ENCODE results near the gene CCDC89.
A peak's percentile ranks its signal among the peaks of the same experiment; 100 is the strongest.
"Not testable (repeated sequence)": the region's sequence is repeated elsewhere in the genome, so short reads cannot be mapped to it uniquely, and the experiment has no call there.

CCDC89 gene

DNA sequence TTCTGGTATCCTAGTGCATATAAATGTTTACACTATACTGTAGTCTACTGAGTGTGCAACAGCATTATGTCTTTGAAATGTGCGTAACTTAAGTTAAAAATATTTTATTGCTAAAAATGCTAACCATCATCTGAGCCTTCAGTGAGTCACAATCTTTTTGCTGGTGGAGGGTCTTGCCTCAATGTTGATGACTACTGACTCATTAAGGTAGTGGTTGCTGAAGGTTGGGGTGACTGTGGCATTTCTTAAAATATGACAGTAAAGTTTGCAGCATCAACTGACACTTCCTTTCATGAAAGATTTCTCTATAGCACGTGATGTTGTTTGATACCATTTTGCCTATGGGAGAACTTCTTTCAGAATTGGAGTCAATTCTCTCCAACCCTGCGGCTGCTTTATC lies 12.6 kb downstream of the CCDC89 start:
- no peak overlapping the region for H3K4me3 ChIP-seq (ENCODE audit: low read length)
- DNase-seq (ENCODE audit: low read depth): no peak
- TF ChIP-seq, protein P1, sequence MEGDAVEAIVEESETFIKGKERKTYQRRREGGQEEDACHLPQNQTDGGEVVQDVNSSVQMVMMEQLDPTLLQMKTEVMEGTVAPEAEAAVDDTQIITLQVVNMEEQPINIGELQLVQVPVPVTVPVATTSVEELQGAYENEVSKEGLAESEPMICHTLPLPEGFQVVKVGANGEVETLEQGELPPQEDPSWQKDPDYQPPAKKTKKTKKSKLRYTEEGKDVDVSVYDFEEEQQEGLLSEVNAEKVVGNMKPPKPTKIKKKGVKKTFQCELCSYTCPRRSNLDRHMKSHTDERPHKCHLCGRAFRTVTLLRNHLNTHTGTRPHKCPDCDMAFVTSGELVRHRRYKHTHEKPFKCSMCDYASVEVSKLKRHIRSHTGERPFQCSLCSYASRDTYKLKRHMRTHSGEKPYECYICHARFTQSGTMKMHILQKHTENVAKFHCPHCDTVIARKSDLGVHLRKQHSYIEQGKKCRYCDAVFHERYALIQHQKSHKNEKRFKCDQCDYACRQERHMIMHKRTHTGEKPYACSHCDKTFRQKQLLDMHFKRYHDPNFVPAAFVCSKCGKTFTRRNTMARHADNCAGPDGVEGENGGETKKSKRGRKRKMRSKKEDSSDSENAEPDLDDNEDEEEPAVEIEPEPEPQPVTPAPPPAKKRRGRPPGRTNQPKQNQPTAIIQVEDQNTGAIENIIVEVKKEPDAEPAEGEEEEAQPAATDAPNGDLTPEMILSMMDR (IDR thresholded peaks at IDR 0.05; ENCODE audit: insufficient read depth, low read depth, low read length, missing control alignments): no peak

DNA sequence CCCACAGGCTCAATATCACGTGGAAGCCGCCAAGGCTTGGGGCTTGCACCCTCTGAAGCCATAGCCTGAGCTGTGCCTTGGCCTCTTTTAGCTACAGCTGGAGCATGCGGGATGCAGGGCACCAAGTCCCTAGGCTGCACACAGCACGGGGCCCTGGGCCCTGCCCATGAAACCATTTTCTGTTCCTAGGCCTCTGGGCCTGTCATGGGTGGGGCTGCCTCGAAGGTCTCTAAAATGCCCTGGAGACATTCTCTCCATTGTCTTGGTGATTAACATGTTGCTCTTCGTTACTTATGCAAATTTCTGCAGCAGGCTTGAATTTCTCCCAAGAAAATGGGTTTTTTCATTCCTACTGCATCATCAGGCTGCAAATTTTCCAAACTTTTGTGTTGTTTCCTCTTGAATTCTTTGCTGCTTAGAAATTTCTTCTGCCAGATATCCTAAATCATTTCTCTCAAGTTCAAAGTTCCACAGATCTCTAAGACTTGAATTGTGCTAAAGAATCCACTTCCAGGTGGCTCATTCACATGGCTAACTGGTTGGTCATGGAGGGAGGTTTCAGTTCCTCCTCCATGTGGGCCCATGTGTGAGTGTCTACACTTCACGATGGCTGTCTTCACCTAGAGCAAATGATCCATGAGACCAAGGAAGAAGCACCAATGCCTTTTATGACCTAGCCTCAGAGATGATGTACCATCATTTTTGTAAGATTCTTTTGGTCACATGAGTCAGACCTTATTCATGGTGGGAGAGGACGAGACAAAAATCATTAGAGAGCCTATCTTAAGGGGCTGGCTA lies 13.7 kb downstream of the CCDC89 start:
- no peak overlapping the region for H3K4me3 ChIP-seq (ENCODE audit: low read length)
- TF ChIP-seq, protein P1 (IDR thresholded peaks at IDR 0.05; ENCODE audit: insufficient read depth, low read depth, low read length, missing control alignments): no peak
- DNase-seq (ENCODE audit: low read depth): no peak

DNA sequence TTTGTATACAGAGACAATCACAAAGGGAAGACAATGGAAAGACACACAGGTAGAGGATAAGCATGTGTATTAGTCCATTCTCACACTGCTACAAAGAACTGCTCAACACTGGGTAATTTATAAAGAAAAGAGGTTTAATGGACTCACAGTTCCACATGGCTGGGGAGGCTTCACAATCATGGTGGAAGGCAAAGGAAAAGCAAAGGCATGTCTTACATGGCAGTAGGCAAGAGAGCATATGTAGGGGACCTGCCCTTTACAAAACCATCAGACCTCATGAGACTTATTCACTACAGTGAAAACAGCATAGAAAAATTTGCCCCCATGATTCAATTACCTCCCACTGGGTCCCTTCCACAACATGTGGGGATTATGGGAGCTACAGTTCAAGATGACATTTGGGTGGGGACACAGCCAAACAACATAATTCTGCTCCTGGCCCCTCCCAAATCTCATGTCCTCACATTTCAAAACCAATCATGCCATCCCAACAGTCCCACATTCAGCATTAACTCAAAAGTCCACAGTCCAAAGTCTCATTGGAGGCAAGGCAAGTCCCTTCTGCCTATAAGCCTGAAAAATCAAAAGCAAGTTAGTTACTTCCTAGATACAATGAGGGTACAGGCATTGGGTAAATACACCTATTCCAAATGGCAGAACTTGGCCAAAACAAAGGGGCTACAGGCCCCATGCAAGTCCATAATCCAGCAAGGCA lies 14.9 kb downstream of the CCDC89 start:
- not testable (repeated sequence) for DNase-seq (ENCODE audit: low read depth); H3K4me3 ChIP-seq (ENCODE audit: low read length)

DNA sequence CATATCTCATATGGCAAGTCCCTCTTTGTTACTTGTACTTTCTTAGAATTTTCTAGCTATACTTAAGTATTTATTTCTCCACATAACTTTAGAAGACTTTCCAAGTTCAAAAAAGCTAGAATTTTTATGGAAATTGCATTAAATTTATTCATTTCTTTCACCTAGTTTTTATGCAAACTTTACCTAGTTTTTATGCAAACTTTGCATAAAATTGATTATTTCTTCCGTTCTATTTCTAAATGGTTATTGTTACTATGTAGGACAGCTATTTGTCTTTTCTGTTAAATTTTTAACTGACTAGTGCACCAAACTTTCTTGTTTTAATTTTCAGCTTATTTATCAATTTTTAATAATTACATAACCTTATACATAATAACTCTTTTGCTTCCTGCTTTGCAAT lies 17.8 kb downstream of the CCDC89 start:
- TF ChIP-seq, protein P1 (IDR thresholded peaks at IDR 0.05; ENCODE audit: insufficient read depth, low read depth, low read length, missing control alignments): no peak
- no peak for DNase-seq (ENCODE audit: low read depth)
- no peak overlapping the region for H3K4me3 ChIP-seq (ENCODE audit: low read length)

DNA sequence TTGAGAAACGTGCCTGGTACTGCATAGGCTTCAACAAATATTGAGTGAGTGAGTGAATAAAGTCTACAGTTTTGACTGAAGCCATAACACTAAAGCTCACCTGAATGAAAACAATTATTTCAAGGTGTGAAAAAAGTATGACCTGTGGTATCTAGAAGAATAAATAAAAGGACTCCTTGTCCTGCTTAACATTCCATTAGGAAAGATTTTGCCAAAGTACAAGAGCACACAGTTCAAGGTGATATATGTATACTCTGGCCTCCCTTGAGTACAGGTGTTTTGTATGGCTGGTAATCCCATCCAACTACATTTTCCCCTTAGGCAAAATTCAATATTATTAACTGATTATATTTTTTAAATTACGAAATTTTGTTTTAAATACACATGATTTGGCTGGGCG lies 19.3 kb downstream of the CCDC89 start:
- no peak overlapping the region for H3K4me3 ChIP-seq (ENCODE audit: low read length)
- TF ChIP-seq, protein P1 (IDR thresholded peaks at IDR 0.05; ENCODE audit: insufficient read depth, low read depth, low read length, missing control alignments): no peak
- no peak for DNase-seq (ENCODE audit: low read depth)

DNA sequence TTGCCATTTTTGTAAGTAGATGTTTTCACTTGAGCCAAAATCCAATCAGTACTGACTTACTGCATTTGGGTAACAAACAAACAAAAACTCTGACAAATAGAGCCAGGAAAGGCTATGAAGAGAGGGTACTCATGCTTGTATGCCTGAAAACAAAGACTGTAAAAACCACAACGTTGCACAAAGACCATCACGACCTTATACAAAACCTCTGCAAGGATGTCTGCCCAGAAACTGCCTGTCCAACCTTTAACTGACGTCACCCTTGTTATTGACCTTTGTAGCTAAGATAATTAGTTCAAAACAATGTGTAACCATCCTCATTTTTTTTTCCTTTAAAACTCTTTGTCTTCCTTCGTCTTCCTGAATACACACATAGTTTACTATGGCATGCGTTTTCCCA lies 20.3 kb downstream of the CCDC89 start:
- no peak for DNase-seq (ENCODE audit: low read depth)
- TF ChIP-seq, protein P1 (IDR thresholded peaks at IDR 0.05; ENCODE audit: insufficient read depth, low read depth, low read length, missing control alignments): no peak
- H3K4me3 ChIP-seq (ENCODE audit: low read length): no peak overlapping the region

DNA sequence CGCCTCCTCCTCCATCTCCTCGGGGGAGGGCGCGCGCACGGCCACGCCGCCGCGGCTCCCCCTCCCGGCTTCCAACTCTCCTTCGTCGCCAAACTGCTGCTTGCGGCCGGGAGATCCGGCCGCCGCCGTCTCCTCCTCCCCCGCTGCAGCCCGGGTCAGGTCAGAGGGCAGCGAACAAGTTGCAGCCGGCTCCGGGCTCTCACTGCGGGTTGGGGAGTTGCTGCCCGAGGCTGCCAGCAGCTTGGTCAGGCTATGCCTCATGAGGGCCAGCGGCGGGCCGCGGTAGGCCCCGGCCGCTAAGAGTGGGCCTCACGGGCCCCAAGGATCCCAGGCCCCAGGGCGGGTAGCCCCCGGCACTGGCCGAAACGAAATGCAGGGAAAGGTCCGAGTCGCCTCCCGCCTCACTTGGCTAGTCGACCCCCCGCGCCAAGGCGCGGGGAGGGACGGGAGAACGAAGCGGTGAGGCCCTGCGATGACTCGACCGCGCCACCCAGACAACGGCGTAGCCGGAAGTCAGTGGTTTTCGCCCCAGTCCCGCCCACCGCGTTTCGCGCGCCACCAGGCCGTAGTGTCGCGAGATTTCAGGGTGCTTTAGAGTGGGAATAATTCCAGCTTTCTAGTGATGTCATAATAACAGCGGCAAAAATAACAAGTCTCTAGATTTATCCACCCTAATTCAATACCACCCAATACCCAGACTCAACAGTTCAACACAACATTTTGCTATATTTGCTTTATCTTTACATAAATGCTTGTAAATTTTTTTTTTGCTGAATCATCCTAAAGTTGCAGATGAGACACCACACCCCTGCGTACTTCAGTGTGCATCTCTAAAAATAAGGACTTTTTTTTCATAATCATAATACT lies 21.1 kb downstream of the CCDC89 start, which contains the start of gene CREBZF:
TSS of gene CREBZF (minus strand) at position 515 of the 867 bp plus-strand sequence. CDS start at position 261, 254 bp downstream.
- TF ChIP-seq, protein P1 (IDR thresholded peaks at IDR 0.05; ENCODE audit: insufficient read depth, low read depth, low read length, missing control alignments): no peak
- peak within 1 kb of the TSS; percentile 83 for H3K4me3 ChIP-seq (ENCODE audit: low read length)
- peak; percentile 95 for DNase-seq (ENCODE audit: low read depth)
